ENCODE data around the gene UCP1.

The UCP1 gene

DNA sequence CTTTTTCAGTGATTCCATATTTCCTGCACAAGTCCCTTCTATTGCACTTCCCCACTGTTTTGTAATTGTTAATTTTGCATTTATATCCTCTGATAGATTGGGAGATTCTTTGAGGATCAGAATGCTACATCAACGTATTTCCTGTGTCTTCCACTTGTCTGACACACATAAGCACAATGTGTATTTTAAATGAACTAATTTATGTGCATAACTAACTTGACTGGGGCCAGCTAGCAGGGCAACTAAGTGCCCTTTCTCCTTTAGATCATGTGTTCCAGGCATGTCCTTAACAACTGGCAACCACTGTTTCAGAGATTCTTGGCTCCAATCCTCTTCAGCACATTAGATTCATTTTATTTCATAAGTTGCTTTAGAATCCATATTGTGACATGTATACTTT is 15.7 kb upstream of the UCP1 start:
- no peak overlapping the region for H3K4me3 ChIP-seq (ENCODE audit: low read length)
- H3K4me1 ChIP-seq (ENCODE audit: control insufficient read depth, insufficient read depth, low read length): no peaks in the 10 kb centered on the region
- H3K27ac ChIP-seq (ENCODE audit: low read depth, low read length): no peak overlapping the region
- H3K9ac ChIP-seq (ENCODE audit: low read length): no peak overlapping the region
- H3K27me3 ChIP-seq (ENCODE audit: control insufficient read depth, insufficient read depth, low read length): no peaks in the 10 kb centered on the region
- H3K36me3 ChIP-seq (ENCODE audit: control insufficient read depth, insufficient read depth, low read length): no peaks in the 10 kb centered on the region

- no peaks in the 10 kb centered on the region for H3K36me3 ChIP-seq (ENCODE audit: control insufficient read depth, insufficient read depth, low read length)
- peaks cover 2% of the 10 kb centered on the region for H3K27me3 ChIP-seq (ENCODE audit: control insufficient read depth, insufficient read depth, low read length)
- H3K4me3 ChIP-seq (ENCODE audit: low read length): no peak overlapping the region
- no peaks in the 10 kb centered on the region for H3K4me1 ChIP-seq (ENCODE audit: control insufficient read depth, insufficient read depth, low read length)
- no peak overlapping the region for H3K27ac ChIP-seq (ENCODE audit: low read depth, low read length)
- no peak overlapping the region for H3K9ac ChIP-seq (ENCODE audit: low read length)
These were observed 12.3 kb upstream of the UCP1 start for GRCh38 chr4:140581078-140581477.

GRCh38 chr4:140579278-140579677 is 10.5 kb upstream of the UCP1 start:
- no peaks in the 10 kb centered on the region for H3K36me3 ChIP-seq (ENCODE audit: control insufficient read depth, insufficient read depth, low read length)
- no peaks in the 10 kb centered on the region for H3K4me1 ChIP-seq (ENCODE audit: control insufficient read depth, insufficient read depth, low read length)
- peaks cover 5% of the 10 kb centered on the region for H3K27me3 ChIP-seq (ENCODE audit: control insufficient read depth, insufficient read depth, low read length)
- no peak overlapping the region for H3K27ac ChIP-seq (ENCODE audit: low read depth, low read length)
- H3K4me3 ChIP-seq (ENCODE audit: low read length): no peak overlapping the region
- H3K9ac ChIP-seq (ENCODE audit: low read length): no peak overlapping the region

DNA sequence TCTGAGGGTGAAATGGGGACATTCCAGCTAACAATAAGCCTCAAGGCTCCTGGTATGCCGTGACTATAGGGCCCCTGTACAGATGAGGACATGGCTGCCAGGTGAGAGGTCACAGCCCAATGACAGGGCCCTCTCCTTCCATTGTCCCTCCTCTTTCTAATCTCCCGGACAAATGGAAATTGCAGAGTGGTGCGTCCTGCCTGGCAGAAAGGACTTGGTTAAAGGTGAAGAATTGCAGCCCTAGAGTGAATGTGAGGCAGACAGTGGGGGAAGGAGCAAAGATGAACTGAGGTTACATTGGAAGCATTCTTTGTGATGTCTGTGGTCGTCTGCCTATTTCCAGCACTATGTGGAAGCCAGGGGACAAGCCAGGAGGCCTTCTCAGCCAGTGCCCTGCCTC is 6.7 kb upstream of the UCP1 start:
- peaks cover 5% of the 10 kb centered on the region for H3K27me3 ChIP-seq (ENCODE audit: control insufficient read depth, insufficient read depth, low read length)
- no peak overlapping the region for H3K27ac ChIP-seq (ENCODE audit: low read depth, low read length)
- H3K4me3 ChIP-seq (ENCODE audit: low read length): no peak overlapping the region
- H3K4me1 ChIP-seq (ENCODE audit: control insufficient read depth, insufficient read depth, low read length): no peaks in the 10 kb centered on the region
- no peak overlapping the region for H3K9ac ChIP-seq (ENCODE audit: low read length)
- no peaks in the 10 kb centered on the region for H3K36me3 ChIP-seq (ENCODE audit: control insufficient read depth, insufficient read depth, low read length)

- H3K9ac ChIP-seq (ENCODE audit: low read length): no peak overlapping the region
- H3K4me1 ChIP-seq (ENCODE audit: control insufficient read depth, insufficient read depth, low read length): peaks cover 3% of the 10 kb centered on the region
- H3K36me3 ChIP-seq (ENCODE audit: control insufficient read depth, insufficient read depth, low read length): no peaks in the 10 kb centered on the region
- H3K4me3 ChIP-seq (ENCODE audit: low read length): no peak overlapping the region
- no peak overlapping the region for H3K27ac ChIP-seq (ENCODE audit: low read depth, low read length)
- H3K27me3 ChIP-seq (ENCODE audit: control insufficient read depth, insufficient read depth, low read length): peaks cover 28% of the 10 kb centered on the region
These were observed 2.9 kb upstream of the UCP1 start for GRCh38 chr4:140571620-140572019.

DNA sequence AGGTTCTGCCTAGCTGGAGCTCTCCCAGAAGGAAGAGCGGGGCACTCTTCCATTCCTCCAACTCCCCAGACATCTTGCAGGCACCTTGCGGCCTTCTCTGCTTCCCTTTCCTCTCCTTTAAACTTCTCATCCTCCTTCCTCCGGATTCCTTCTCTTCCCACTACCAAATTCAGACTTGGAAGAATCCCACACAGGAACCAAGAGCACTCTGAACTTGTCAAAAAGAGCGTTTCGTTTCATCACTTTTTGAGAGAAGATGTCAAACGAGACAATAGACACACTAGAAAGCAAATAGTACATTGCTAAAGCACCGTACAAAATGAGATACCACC is 512 bp upstream of the UCP1 start:
- Histone ChIP-seq H3K4me1 (ENCODE audit: control insufficient read depth, insufficient read depth, low read length) (peaks cover 3% of the 10 kb centered on the region), H3K9ac (ENCODE audit: low read length) (no peak overlapping the region), H3K27me3 (ENCODE audit: control insufficient read depth, insufficient read depth, low read length) (peaks cover 29% of the 10 kb centered on the region), H3K27ac (ENCODE audit: low read depth, low read length) (no peak overlapping the region), H3K4me3 (ENCODE audit: low read length) (peak overlapping the region; percentile 57), H3K36me3 (ENCODE audit: control insufficient read depth, insufficient read depth, low read length) (no peaks in the 10 kb centered on the region)

GRCh38 chr4:140559696-140560095 is 9.1 kb downstream of the UCP1 start:
- no peak overlapping the region for H3K27ac ChIP-seq (ENCODE audit: low read depth, low read length)
- no peak overlapping the region for H3K4me3 ChIP-seq (ENCODE audit: low read length)
- no peaks in the 10 kb centered on the region for H3K36me3 ChIP-seq (ENCODE audit: control insufficient read depth, insufficient read depth, low read length)
- no peak overlapping the region for H3K9ac ChIP-seq (ENCODE audit: low read length)
- no peaks in the 10 kb centered on the region for H3K4me1 ChIP-seq (ENCODE audit: control insufficient read depth, insufficient read depth, low read length)
- no peaks in the 10 kb centered on the region for H3K27me3 ChIP-seq (ENCODE audit: control insufficient read depth, insufficient read depth, low read length)

DNA sequence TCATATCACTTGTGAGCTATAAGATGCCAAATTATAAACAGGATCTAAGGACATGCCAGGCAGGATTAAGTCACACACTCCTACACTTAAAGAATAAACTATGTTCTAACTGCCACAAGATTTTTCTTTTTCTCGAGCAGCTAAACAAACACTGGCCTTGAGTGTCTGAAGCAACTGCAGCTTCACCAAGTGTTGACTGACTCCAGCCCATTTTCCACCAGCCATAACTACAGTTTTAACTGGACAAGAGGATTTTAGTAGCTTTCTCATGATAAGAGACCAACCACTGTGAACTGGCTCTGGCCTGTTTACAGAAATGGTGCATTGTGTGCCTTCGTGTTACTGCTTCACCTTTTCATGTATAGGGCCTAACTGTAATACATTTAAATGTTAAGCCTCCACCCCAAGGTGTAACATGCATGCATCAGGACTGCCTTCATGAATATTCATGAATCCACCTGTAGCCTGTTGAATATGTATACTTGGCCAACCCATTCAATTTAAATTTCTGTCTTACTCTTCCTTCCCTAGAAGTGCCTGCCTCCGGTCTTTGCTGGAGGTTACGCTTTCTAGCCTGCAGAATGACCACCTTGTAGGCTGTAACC is 10.8 kb downstream of the UCP1 start:
- Histone ChIP-seq H3K36me3 (ENCODE audit: control insufficient read depth, insufficient read depth, low read length) (peaks cover 1% of the 10 kb centered on the region), H3K4me1 (ENCODE audit: control insufficient read depth, insufficient read depth, low read length) (no peaks in the 10 kb centered on the region), H3K9ac (ENCODE audit: low read length) (no peak overlapping the region), H3K4me3 (ENCODE audit: low read length) (no peak overlapping the region), H3K27ac (ENCODE audit: low read depth, low read length) (no peak overlapping the region), H3K27me3 (ENCODE audit: control insufficient read depth, insufficient read depth, low read length) (no peaks in the 10 kb centered on the region)

DNA sequence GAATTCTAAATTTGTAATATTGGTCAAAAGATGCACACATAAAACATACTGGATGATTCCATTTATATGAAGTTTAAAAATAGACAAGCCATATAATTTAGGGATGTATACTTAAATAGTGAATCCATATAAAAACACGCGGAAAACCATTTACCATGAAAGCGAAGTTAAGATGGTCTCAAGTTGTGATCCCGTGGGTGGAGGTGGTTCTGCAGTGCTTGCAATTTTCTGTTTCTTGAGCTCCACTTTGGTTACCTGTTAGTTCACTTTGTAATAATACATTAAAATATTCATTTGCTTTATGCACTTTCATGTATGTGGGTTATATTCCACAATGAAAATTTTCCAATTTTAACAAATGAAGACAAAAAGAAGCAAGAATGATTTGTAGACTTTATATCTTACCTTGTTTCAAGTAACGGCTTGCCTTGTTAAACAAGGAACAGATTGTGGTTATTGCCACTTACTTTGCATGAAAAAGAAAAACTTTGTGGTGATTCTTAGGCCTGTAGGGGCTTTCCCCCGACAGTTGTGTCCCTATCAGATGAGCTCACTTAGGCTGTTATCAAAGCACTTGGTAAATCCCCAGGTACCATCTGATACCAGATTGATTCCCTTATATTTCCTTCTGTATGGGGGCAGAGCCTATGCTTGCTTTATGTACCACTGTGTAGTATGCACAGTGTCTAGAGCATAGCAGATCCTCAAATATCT is 12.2 kb downstream of the UCP1 start:
- no peak overlapping the region for H3K9ac ChIP-seq (ENCODE audit: low read length)
- peaks cover 2% of the 10 kb centered on the region for H3K36me3 ChIP-seq (ENCODE audit: control insufficient read depth, insufficient read depth, low read length)
- no peaks in the 10 kb centered on the region for H3K27me3 ChIP-seq (ENCODE audit: control insufficient read depth, insufficient read depth, low read length)
- no peaks in the 10 kb centered on the region for H3K4me1 ChIP-seq (ENCODE audit: control insufficient read depth, insufficient read depth, low read length)
- H3K27ac ChIP-seq (ENCODE audit: low read depth, low read length): no peak overlapping the region
- H3K4me3 ChIP-seq (ENCODE audit: low read length): no peak overlapping the region

DNA sequence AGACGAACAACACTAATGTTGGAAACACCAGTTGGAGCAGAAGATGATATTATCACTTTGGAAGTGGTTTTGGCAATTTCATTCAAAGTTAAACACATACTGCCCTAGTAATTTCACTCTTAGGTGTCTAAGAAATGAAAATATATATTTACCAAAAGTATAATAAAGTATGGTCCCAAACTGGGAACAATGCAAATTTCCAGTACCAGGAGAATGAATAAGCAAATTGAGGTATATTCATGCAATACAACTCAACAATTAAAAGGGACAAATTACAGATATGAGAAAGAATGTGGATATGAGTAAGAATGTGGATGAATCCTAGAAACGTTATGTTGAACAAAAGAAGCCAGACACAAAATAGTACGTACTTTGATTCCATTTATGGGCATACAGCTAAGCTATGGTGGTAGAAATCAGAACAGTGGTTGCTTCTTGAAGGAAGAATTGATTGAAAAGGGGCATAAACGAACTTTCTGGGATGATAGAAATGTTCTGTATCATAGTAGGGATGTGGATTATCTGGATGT is 34.7 kb downstream of the UCP1 start:
- no peak overlapping the region for H3K4me3 ChIP-seq (ENCODE audit: low read length)
- H3K36me3 ChIP-seq (ENCODE audit: control insufficient read depth, insufficient read depth, low read length): peaks cover 2% of the 10 kb centered on the region
- H3K27me3 ChIP-seq (ENCODE audit: control insufficient read depth, insufficient read depth, low read length): no peaks in the 10 kb centered on the region
- H3K9ac ChIP-seq (ENCODE audit: low read length): no peak overlapping the region
- H3K27ac ChIP-seq (ENCODE audit: low read depth, low read length): no peak overlapping the region
- no peaks in the 10 kb centered on the region for H3K4me1 ChIP-seq (ENCODE audit: control insufficient read depth, insufficient read depth, low read length)

- Histone ChIP-seq H3K4me1 (ENCODE audit: control insufficient read depth, insufficient read depth, low read length) (no peaks in the 10 kb centered on the region), H3K36me3 (ENCODE audit: control insufficient read depth, insufficient read depth, low read length) (no peaks in the 10 kb centered on the region), H3K9ac (ENCODE audit: low read length) (no peak overlapping the region), H3K4me3 (ENCODE audit: low read length) (no peak overlapping the region), H3K27ac (ENCODE audit: low read depth, low read length) (no peak overlapping the region), H3K27me3 (ENCODE audit: control insufficient read depth, insufficient read depth, low read length) (no peaks in the 10 kb centered on the region)
These were observed 39.3 kb downstream of the UCP1 start for GRCh38 chr4:140529434-140529833.

DNA sequence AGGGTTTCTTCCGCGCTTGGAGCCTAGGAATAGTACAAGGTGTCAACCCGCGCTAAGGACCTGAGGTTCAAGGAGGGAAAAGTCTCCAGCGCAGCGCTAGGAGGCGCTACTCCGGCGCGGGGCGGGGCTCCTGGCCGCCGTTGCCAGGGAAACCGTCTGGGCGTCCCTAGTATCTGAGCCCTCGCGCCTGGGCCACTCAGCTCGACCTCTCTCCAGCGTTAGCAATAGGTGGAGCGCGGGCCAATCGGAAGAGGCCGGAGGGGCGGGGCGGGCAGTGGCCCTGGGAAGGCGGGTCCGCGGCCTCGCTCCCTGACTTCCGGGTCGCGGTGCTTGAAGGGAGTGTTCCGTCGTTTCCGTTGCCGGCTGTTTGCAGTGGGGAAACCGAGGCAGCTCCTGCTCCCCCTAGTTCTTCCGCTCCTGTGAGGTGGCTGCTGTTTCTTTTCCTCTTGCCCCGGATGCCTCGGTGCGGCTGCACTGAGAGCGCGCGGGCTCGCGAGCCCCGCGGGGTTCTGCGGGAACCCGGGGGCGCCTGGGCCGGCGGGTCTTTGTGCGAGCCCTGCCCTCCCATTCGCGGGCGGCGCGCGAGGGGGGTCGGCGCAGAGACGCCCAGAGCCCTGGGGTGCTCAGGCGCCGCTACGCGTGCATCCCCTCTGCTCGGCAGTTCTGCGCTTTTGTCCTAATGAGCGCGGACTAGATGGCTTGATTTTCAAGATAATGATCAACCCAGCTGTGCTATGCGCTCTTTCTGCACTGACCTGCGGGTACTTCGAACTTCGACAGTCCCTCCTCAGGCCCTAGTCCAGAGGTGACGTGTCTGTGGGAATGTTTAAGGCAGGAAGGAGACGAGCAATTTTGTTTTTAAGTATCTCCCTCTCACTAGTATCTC is 44.7 kb downstream of the UCP1 start, which contains the start of gene ELMOD2:
ELMOD2 (plus strand) TSS at position 312 of the 886 bp plus-strand sequence. CDS start 1,261 bp downstream, outside the sequence.
- no peaks in the 10 kb centered on the region for H3K36me3 ChIP-seq (ENCODE audit: control insufficient read depth, insufficient read depth, low read length)
- peak within 1 kb of the TSS; percentile 79 for H3K4me3 ChIP-seq (ENCODE audit: low read length)
- H3K27me3 ChIP-seq (ENCODE audit: control insufficient read depth, insufficient read depth, low read length): no peaks in the 10 kb centered on the region
- H3K4me1 ChIP-seq (ENCODE audit: control insufficient read depth, insufficient read depth, low read length): no peaks in the 10 kb centered on the region
- peak within 1 kb of the TSS; percentile 35 for H3K9ac ChIP-seq (ENCODE audit: low read length)
- peak within 1 kb of the TSS; percentile 65 for H3K27ac ChIP-seq (ENCODE audit: low read depth, low read length)

Measured in rectal smooth muscle tissue (tissue), 1 donor.